ENCODE measurements around the gene CEP112. TPM values are rescaled to one million over a fixed set of nuclear protein-coding genes. Genes with fewer than 3 reads are reported as not detected.

The CEP112 gene
- total and polyA plus RNA-seq, 9 of the 15 experiments (the other 6 are each of a cell fraction or from before 2014, with no cell fraction given), result 0.84 TPM; not detected in 8

- no peak for TF ChIP-seq EP400 (IDR thresholded peaks at IDR 0.05)
Measured at GRCh38 chr17:66056148-66056547, 135.8 kb downstream of the CEP112 start (continued).

- Histone ChIP-seq H3K27ac (ENCODE audit: extremely low read depth, low read depth, low read length) (no peak overlapping the region), H2AFZ (ENCODE audit: low read depth, low read length) (no peak overlapping the region), H3K27me3 (ENCODE audit: control insufficient read depth in 2 of 2, insufficient read depth in 2 of 2, low read length in 2 of 2) (no peaks in the 10 kb centered on the region; a peak in 1 of 5 replicates), H4K20me1 (replicated peaks; ENCODE audit: control insufficient read depth, insufficient read depth, low read length) (no peaks in the 10 kb centered on the region), H3K4me3 (no peak overlapping the region), H3K36me3 (ENCODE audit: control insufficient read depth, insufficient read depth, low read length) (no peaks in the 10 kb centered on the region), H3K79me2 (ENCODE audit: control insufficient read depth, insufficient read depth, low read length) (no peaks in the 10 kb centered on the region), H3K9ac (ENCODE audit: insufficient read depth in 1 of 2, low read depth in 2 of 2, low read length in 2 of 2) (no peak overlapping the region), H3K4me1 (replicated peaks in 1 of 2; ENCODE audit: control insufficient read depth in 2 of 2, insufficient read depth in 2 of 2, low read length in 2 of 2) (no peaks in the 10 kb centered on the region), H3K4me2 (ENCODE audit: insufficient read depth, low read length) (no peak overlapping the region), H3K9me1 (ENCODE audit: control insufficient read depth, insufficient read depth, low read length) (no peaks in the 10 kb centered on the region), H3K9me3 (replicated peaks; ENCODE audit: control insufficient read depth, insufficient read depth, low read depth, low read length) (no peaks in the 10 kb centered on the region)
- WGBS (ENCODE audit: insufficient coverage, low coverage, missing lambda C conversion rate), result 0% methylated on average over 1 of the region's 1 CpG
- no peak for ATAC-seq
- no peak for FAIRE-seq
- intact Hi-C loops (cut with micrococcal nuclease), result no loop called here
- ChIA-PET CTCF (ENCODE audit: low intra/inter-chr PET ratio) (no interaction called here), POLR2A (no interaction called here)
- BruUV-seq (replicated peaks), result no TSS peak
- DNase-seq (ENCODE audit: extremely low read depth in 1 of 4, low spot score in 3 of 4), result no peak
- in situ Hi-C loops (cut with MboI), result no loop called here
- TF ChIP-seq CSDE1 (IDR thresholded peaks at IDR 0.05), result no peak
- no peak for TF ChIP-seq SIN3B (IDR thresholded peaks at IDR 0.05; ENCODE audit: low read depth)
- TF ChIP-seq ZNF766 (CRISPR knock-in tag; conservative IDR thresholded peaks at IDR 0.05), result no peak
- TF ChIP-seq ZNF609 (CRISPR knock-in tag; IDR thresholded peaks at IDR 0.05; ENCODE audit: borderline replicate concordance), result no peak
- no peak for TF ChIP-seq GTF2E2 (tag; IDR thresholded peaks at IDR 0.05)
- no peak for TF ChIP-seq DIDO1 (tag; IDR thresholded peaks at IDR 0.05; ENCODE audit: low read depth)
- no peak for TF ChIP-seq ZNF75A (CRISPR knock-in tag; IDR thresholded peaks at IDR 0.05)
- TF ChIP-seq ZNF318 (IDR thresholded peaks at IDR 0.05; ENCODE audit: borderline replicate concordance in 1 of 2, low read depth in 1 of 2), result no peak
Measured at GRCh38 chr17:66054242-66054641, 137.7 kb downstream of the CEP112 start.
